Fibroblast of lung (primary cell): ENCODE measurements around the gene VWA5B1.

Source experiments
- CTCF ChIP-seq, 2 donors: IDR thresholded peaks in 1 of 2; conservative IDR thresholded peaks in 1 of 2; 1 replicate in 1 of 2; 2 replicates in 1 of 2; pipeline ENCODE4 v1.5.1; 2011 to 2012; ENCODE audit warnings: low read length in 2 of 2, control low read depth in 1 of 2, inconsistent platforms in 1 of 2, low read depth in 1 of 2, mild to moderate bottlenecking in 1 of 2
- EZH2 ChIP-seq: IDR thresholded peaks from 2 replicates; pipeline ENCODE4 v1.5.1; 2012; ENCODE audit warnings: low read length, control low read depth, mild to moderate bottlenecking; ENCODE audit errors: missing control alignments

DNA sequence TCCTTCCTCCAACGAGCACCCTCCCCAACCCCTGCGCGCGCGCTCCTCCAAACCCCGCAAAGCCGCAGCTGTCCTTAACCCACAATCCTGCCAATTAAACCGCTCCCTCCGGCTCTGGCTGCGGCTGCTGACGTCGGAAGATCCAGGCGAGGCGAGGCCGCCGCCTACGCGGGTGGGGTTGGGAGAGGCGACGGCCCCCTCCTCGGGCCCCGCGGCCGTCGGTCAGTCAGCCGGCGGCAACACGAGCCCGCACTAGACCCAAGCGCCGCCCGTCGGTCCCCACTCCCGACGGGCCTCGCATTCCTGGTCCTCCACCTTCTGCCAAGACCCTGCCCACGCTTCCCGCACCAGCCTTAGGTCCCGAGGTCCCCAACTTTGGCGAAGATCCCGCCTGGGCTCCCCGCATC lies 75.4 kb downstream of the VWA5B1 start:
- peak; percentile 85 for TF ChIP-seq EZH2
- no peak for TF ChIP-seq CTCF (conservative IDR thresholded peaks at IDR 0.05 in 1 of 2, IDR thresholded peaks at IDR 0.05 in 1 of 2; ENCODE audit: low read depth in 1 of 2, low read length in 2 of 2)
